Activated naive CD4-positive, alpha-beta T cell treated with anti-CD3 and anti-CD28 coated beads, Interleukin-2, amount 50 U/mL, for 16 hours (primary cell): ENCODE data around the gene CYTH4.

ENCODE experiments used
- DNase-seq: peaks from one replicate; pipeline ENCODE4 v3.0.0-alpha.2; 2020

Gene CYTH4

GRCh38 chr22:37353839-37354238 lies 71.5 kb downstream of the CYTH4 start:
- DNase-seq: no peak

DNA sequence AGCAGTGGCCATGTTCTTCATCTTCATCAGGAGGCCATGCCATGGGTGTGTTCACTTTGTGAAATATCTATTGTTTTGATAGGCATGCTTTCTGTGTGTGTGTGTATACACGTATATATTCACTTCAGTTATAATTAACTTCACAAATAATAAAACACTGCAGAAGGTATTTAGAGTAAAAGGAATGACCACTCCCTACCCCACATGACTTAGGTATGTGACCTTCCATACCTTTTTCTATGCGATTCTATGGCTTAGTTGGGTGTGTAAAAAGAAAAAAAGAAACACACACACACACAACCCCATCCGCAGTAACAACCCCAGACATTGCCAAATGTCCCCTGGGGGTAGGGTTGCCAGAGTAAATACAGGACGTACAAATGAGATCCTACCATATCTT lies 72.0 kb downstream of the CYTH4 start:
- no peak for DNase-seq

- no peak for DNase-seq
These were observed 72.4 kb downstream of the CYTH4 start for GRCh38 chr22:37354670-37355069.

- no peak for DNase-seq
These were observed 72.9 kb downstream of the CYTH4 start for GRCh38 chr22:37355174-37355573.

DNA sequence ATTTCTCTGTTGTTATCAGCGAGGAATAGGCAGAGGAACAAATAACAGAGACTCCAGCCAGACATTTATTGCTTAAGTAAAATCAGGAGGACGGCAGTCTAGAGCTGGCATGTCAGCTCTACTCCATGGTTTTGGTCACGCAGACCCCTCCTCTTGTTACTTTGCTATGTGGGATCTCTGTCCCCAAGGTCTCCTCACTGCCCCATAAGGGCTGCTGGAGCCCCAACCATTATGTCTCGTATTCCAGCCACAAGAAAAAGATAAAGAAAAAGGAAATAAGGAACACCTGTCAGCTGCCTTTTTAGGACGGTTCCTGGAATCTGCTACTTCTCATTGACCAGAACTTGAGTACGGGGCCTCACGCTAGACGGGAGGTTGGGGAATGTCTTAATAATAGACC lies 74.6 kb downstream of the CYTH4 start:
- no peak for DNase-seq

- DNase-seq: no peak
These were observed 75.3 kb downstream of the CYTH4 start for GRCh38 chr22:37357446-37358075.

- no peak for DNase-seq
These were observed 76.1 kb downstream of the CYTH4 start for GRCh38 chr22:37358386-37358785.

GRCh38 chr22:37358917-37359316 lies 76.6 kb downstream of the CYTH4 start:
- DNase-seq: no peak

GRCh38 chr22:37362621-37363020 lies 80.3 kb downstream of the CYTH4 start:
- DNase-seq: no peak

GRCh38 chr22:37363261-37363992 lies 81.1 kb downstream of the CYTH4 start:
- no peak for DNase-seq
